NCI-H128 (cell line): ENCODE data around the gene PDE4C.

ENCODE experiments used
- DNase-seq: peaks from one replicate; lab custom pipeline; 2025; ENCODE audit not compliant: unreplicated experiment; lab: John Stamatoyannopoulos, UW

Gene PDE4C

DNA sequence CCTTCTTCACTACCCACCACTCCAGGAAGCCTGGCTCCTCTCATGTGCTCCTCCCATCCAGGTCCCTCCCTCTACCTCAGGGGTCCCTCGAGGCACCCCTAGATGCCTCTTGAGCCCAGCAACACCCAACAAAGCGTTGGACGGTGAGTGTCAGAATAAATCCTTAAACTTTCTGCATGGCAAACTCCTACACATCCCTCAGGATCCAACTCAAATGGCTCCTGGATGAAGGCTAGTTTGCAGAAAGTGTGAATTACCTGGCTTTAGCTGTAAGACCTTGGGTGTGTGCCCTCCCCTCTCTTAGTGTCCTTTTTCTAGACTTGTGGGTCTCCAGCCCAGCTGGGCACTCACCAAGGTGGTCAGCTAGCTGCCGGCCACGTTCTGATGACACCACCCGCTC is 27.9 kb downstream of the PDE4C start:
- no peak for DNase-seq

DNA sequence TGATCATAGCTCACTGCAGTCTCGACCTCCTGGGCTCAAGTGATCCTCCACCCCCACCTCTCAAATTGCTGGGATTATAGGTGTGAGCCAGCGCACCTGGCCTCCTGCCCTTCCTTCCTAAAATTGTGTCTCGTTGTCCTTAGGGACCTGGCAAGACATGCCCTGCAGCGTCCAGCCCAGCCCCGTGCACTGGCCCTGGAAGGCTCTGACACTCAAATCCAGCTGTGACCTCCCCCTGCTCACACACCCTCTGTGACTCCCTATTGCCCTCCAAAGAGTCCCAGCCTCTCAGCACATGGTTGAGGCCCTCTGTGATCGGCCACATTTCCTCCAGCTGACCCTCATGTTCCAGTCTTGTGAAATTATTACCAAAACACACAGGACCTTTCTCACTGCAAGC is 28.3 kb downstream of the PDE4C start:
- no peak for DNase-seq

DNA sequence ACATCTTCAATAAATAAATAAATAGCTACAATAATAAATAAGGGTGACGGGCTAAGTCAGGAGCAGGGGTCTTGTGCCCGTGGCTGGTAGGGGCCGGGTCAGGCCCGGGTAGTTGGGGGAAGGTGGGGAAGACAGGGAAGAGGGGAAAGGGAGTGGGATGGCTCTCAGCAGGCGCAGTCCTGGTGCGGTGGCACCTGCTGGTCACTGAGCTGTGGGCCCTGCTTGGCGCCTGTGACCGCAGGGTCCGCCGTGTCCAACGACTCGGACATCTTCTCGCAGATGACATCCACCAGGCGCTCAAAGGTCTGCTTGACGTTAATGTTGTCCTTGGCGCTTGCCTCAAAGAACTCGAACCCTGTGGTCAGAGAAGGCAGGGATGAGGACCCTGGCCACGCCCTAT is 28.9 kb downstream of the PDE4C start:
- no peak for DNase-seq

- DNase-seq = no peak
These were observed 29.8 kb downstream of the PDE4C start for GRCh38 chr19:18196511-18196845.

DNA sequence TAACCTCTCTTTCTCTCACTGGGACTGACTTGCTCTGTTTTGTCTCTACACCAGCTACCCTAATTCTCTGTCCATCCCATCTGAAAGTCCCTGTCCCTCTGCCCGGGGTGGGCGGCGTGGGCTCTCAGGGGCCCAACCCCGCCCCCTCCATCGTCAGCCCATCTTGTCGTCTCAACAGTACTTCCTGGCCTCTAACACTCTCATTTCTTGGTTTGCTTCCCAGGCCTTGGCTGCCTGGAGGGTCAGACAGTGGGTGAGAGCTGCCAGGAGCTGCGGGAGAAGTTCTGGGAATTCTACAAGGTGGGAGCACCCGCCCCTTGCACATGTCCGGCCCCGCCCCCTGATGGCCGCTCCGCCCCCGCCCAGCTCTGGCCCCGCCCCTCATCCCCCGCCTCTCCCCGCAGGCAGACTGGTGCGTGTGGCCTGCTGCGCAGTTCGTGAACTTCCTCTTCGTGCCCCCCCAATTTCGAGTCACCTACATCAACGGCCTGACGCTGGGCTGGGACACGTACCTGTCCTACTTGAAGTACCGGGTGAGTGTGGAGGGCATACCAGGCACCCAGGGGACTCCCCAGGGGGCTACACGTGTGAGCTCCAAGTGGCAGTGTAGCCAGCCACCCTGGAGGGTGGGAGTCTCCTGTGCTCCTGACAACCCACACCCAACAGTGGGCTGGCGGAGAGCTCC is 31.5 kb downstream of the PDE4C start:
- no peak for DNase-seq

- DNase-seq = no peak
These were observed 32.1 kb downstream of the PDE4C start for GRCh38 chr19:18194181-18194530.

DNA sequence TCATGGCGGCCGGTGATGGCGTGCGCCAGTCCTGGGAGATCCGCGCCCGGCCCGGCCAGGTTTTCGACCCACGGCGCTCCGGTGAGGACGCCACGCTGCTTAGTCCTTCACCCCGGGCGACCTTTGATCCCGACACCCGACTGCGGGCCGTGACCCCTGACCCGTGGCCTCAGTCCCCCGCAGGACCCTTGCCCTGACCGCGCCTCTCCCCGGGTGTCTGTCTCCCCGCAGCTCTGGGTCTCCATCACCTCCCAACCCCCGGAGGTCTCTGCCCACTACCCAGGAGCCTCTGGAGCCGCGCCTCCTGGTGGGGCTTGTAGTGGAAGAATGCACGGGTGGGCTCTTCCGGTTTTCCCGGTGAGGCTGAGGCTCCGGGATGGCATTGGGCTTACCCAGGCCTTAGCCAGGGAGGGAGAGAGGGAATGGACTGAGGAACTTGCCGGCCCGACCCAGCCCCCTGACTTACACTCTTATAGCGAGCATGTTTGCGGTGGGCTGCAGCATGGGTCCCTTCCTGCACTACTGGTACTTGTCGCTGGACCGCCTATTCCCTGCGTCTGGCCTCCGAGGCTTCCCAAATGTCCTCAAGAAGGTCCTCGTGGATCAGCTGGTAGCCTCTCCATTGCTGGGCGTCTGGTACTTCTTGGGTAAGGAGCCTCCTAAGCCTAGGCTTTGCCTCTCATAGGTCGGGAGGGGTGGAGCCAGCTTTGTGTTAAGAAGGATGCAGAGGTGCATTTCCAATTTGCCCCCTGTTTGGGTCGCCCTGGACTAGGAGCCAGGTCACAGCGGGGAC is 32.7 kb downstream of the PDE4C start:
- DNase-seq = no peak

- DNase-seq = peak; percentile 99
These were observed 33.4 kb downstream of the PDE4C start, which contains the start of gene MPV17L2 for GRCh38 chr19:18192673-18193387. TSS of gene MPV17L2 (plus strand) at chr19:18193218. CDS start at chr19:18193282, 64 bp downstream.

GRCh38 chr19:18191640-18192062 is 34.6 kb downstream of the PDE4C start:
- DNase-seq = no peak

DNA sequence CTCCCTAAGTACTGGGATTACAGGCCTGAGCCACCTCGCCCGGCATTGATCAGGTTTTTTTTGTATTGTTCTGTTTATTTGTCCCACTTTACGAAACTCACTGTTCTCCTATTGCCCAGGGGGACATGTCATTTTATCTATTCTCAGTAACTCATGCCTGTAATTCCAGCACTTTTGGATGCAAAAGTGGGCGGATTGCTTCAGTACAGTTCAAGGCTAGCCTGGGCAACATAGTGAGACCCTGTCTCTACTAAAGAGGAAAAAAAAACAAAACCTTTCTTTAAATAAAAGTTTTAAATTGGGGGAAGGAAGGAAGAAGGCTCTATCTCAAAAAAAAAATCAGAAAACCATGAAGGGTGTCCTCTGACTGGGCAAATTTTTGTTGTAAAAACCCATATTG is 36.0 kb downstream of the PDE4C start:
- DNase-seq = no peak

- DNase-seq = no peak
These were observed 40.7 kb downstream of the PDE4C start for GRCh38 chr19:18185538-18185937.

DNA sequence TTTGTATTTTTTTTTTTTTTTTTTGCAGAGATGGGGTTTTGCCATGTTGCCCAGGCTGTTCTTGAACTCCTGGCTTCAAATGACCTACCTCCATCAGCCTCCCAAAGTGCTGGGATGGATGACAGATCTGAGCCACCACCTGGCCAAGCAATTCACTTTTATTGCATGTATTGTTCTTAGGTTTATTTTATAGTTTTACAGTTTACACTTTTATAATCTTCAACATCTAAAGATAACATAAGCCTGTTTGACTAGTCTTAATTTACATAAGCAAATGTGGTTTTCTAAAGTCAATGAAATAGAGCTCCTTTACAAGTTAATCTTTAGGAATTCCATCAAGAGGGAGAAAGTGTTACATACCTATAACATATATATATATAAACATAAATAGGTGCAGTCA is 42.7 kb downstream of the PDE4C start:
- no peak for DNase-seq

GRCh38 chr19:18179957-18180356 is 46.3 kb downstream of the PDE4C start:
- no peak for DNase-seq

DNA sequence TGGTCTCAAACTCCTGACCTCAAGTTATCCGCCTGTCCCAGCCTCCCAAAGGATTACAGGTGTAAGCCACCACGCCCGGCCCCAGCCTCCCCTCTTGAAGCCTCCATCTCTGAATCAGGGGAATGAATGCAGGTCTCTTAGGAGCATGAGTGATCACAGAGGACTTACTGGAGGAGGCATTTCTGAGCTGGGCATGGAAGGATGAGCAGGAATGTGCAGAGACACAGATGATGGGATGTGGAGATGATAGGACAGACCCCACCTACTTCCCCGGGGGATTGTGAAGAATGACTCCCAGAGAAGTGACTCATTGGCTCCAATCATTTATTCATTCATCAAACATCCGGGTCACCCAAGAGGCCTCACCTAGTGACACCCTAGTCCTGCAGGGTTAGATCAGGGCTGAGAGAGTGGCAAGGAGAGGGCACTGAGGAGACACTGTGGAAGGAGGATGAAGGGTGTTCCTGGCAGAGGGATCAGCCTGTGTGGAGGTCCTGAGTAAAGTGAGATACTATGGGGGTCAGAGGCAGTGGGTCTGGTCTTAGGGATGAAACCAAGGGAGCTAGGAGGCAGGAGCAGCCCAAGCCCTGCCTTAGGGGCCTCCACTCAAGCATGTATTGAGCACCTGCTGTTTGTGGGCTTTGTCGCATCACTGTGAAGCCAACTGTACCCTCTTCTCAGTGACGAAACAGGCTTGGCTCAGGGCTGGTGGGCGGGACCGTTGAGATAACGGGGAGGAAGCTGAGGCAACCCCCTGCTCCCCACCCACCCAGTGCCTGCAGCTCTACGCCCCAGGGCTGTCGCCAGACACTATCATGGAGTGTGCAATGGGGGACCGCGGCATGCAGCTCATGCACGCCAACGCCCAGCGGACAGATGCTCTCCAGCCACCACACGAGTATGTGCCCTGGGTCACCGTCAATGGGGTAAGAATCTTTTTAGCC is 49.6 kb downstream of the PDE4C start:
- DNase-seq = no peak

DNA sequence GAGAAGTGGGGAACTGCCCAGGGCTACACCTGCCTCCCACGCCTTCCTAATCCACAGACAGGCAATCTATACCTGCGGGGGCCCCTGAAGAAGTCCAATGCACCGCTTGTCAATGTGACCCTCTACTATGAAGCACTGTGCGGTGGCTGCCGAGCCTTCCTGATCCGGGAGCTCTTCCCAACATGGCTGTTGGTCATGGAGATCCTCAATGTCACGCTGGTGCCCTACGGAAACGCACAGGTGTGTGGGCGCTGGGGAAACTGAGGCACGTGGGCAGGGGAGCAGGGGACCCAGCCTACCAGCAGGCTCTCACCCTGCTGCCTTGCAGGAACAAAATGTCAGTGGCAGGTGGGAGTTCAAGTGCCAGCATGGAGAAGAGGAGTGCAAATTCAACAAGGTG is 51.3 kb downstream of the PDE4C start:
- DNase-seq = no peak
